HEK293 (cell line): ENCODE measurements around the gene METTL25.

Source experiments
- HOXD13 ChIP-seq: sonication (generic); formaldehyde crosslinking; IDR thresholded peaks from 2 replicates; pipeline ENCODE4 v1.8.0; 2022; ENCODE audit warnings: missing genetic modification reagents, borderline replicate concordance
- INSM2 ChIP-seq: fragments of 450-650 bp; formaldehyde crosslinking; IDR thresholded peaks from 2 replicates; pipeline ENCODE4 v1.5.1; 2016; ENCODE audit warnings: missing biosample characterization, missing genetic modification characterization
- KLF8 ChIP-seq: fragments of 450-650 bp; formaldehyde crosslinking; IDR thresholded peaks from 2 replicates; pipeline ENCODE4 v1.5.1; 2016; ENCODE audit warnings: missing biosample characterization, missing genetic modification characterization
- TRIM28 ChIP-seq: IDR thresholded peaks from 2 replicates; pipeline ENCODE4 v1.6.1; 2011; ENCODE audit warnings: low read length, control low read depth, borderline replicate concordance
- WT1 ChIP-seq: fragments of 450-650 bp; formaldehyde crosslinking; IDR thresholded peaks from 2 replicates; pipeline ENCODE4 v1.5.1; 2016; ENCODE audit warnings: missing biosample characterization, missing genetic modification characterization
- ZNF2 ChIP-seq: fragments of 450-650 bp; formaldehyde crosslinking; IDR thresholded peaks from 2 replicates; pipeline ENCODE4 v1.5.1; 2016; ENCODE audit warnings: missing biosample characterization, missing genetic modification characterization
- ZNF23 ChIP-seq: fragments of 450-650 bp; formaldehyde crosslinking; IDR thresholded peaks from 2 replicates; pipeline ENCODE4 v1.5.1; 2016; ENCODE audit warnings: missing biosample characterization, missing genetic modification characterization, borderline replicate concordance
- ZNF274 ChIP-seq, 2 experiments: fragments of 200-500 bp in 1 of 2; fragments of 450-650 bp in 1 of 2; sonication (Bioruptor generic) in 1 of 2; formaldehyde crosslinking in 1 of 2; IDR thresholded peaks; 2 replicates each; pipeline versions ENCODE4 v1.5.1 to v1.6.1; 2014 to 2016; ENCODE audit warnings: borderline replicate concordance in 1 of 2, inconsistent platforms in 1 of 2, low read length in 1 of 2, missing biosample characterization in 1 of 2, missing genetic modification characterization in 1 of 2
- ZNF423 ChIP-seq: fragments of 450-650 bp; formaldehyde crosslinking; IDR thresholded peaks from 2 replicates; pipeline ENCODE4 v1.5.1; 2016; ENCODE audit warnings: missing biosample characterization, missing genetic modification characterization
- ZNF529 ChIP-seq: fragments of 450-650 bp; formaldehyde crosslinking; IDR thresholded peaks from 2 replicates; pipeline ENCODE4 v1.5.1; 2017; ENCODE audit warnings: missing genetic modification characterization, missing biosample characterization; ENCODE audit not compliant: insufficient replicate concordance
- ZNF561 ChIP-seq: fragments of 450-650 bp; IDR thresholded peaks from 2 replicates; pipeline ENCODE4 v1.5.1; 2018; ENCODE audit warnings: missing biosample characterization, missing genetic modification characterization, borderline replicate concordance
- ZNF585B ChIP-seq: fragments of 450-650 bp; formaldehyde crosslinking; IDR thresholded peaks from 2 replicates; pipeline ENCODE4 v1.5.1; 2016; ENCODE audit warnings: missing biosample characterization, missing genetic modification characterization
- ZNF621 ChIP-seq: fragments of 450-650 bp; formaldehyde crosslinking; IDR thresholded peaks from 2 replicates; pipeline ENCODE4 v1.5.1; 2017; ENCODE audit warnings: missing biosample characterization, missing genetic modification characterization
- ZNF658 ChIP-seq: fragments of 450-650 bp; formaldehyde crosslinking; IDR thresholded peaks from 2 replicates; pipeline ENCODE4; 2016; ENCODE audit warnings: missing biosample characterization, missing genetic modification characterization
- ZNF660 ChIP-seq: fragments of 450-650 bp; IDR thresholded peaks from 2 replicates; pipeline ENCODE4 v1.5.1; 2018; ENCODE audit warnings: missing biosample characterization, mild to moderate bottlenecking, missing genetic modification characterization
- ZNF707 ChIP-seq: fragments of 450-650 bp; formaldehyde crosslinking; IDR thresholded peaks from 2 replicates; pipeline ENCODE4 v1.5.1; 2016; ENCODE audit warnings: missing biosample characterization, missing genetic modification characterization
- ZSCAN5A ChIP-seq: fragments of 450-650 bp; formaldehyde crosslinking; IDR thresholded peaks from 2 replicates; pipeline ENCODE4 v1.5.1; 2016; ENCODE audit warnings: missing biosample characterization, missing genetic modification characterization
- TF ChIP-seq, protein P1 (sequence below): fragments of 450-650 bp; formaldehyde crosslinking; IDR thresholded peaks from 2 replicates; pipeline ENCODE4 v1.5.1; 2016; ENCODE audit warnings: missing biosample characterization, missing genetic modification characterization, borderline replicate concordance
- TF ChIP-seq, protein P2 (sequence below): fragments of 450-650 bp; formaldehyde crosslinking; IDR thresholded peaks from 2 replicates; pipeline ENCODE4 v1.5.1; 2016; ENCODE audit warnings: missing biosample characterization, missing genetic modification characterization
- TF ChIP-seq, protein P3 (sequence below): fragments of 450-650 bp; formaldehyde crosslinking; IDR thresholded peaks from 2 replicates; pipeline ENCODE4 v1.5.1; 2017; ENCODE audit warnings: missing biosample characterization, missing genetic modification characterization
- TF ChIP-seq, protein P4 (sequence below): fragments of 450-650 bp; formaldehyde crosslinking; IDR thresholded peaks from 2 replicates; pipeline ENCODE4; 2016; ENCODE audit warnings: missing biosample characterization, missing genetic modification characterization
- TF ChIP-seq, protein P5 (sequence below): fragments of 450-650 bp; formaldehyde crosslinking; IDR thresholded peaks from 2 replicates; pipeline ENCODE4 v1.5.1; 2017; ENCODE audit warnings: missing biosample characterization, missing genetic modification characterization
- TF ChIP-seq, protein P6 (sequence below): fragments of 450-650 bp; formaldehyde crosslinking; IDR thresholded peaks from 2 replicates; pipeline ENCODE4 v1.5.1; 2017; ENCODE audit warnings: missing biosample characterization, missing genetic modification characterization

Gene METTL25

DNA sequence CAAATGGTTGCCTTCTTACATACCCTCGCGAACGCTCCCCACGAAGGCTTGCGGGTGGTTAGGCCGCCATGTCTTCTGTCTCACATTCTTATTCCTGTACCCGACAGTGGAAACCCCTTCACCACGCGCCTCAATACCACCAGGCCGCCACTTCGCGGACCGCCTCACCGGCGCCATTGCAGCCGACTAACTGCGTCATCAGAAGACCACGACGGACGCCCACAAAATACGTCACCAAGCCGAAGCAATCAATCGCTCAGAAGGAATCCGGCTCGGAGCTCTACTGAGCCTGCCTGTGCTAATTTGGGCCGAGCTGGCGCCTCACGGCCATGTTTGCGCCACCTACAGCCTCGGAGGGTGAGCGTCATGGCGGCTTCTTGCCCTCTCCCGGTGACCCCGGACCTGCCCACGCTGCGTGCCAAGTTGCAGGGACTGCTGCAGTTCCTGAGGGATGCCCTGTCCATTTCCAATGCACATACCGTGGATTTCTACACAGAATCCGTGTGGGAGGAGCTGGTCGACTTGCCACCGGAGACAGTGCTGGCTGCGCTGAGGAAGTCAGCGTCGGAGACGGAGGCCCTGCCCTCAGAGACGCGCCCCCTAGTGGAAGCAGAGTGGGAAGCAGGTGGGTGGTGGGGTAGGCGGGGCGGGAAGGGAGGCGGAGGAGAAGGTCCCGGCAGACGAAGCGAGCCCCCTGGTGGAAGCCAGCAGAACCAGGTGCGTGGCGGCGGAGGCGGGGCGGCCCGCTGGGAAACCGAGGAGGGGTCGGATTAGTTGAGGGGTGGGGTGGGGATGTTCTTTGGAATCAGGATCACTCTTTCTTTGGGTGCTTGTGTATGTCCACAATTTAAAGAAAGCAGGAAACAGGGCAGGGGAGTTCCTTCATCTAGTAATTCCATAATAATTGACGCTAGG lies at the start of gene METTL25, which contains the start of gene CCDC59 (continued):
- TF ChIP-seq, protein P1, sequence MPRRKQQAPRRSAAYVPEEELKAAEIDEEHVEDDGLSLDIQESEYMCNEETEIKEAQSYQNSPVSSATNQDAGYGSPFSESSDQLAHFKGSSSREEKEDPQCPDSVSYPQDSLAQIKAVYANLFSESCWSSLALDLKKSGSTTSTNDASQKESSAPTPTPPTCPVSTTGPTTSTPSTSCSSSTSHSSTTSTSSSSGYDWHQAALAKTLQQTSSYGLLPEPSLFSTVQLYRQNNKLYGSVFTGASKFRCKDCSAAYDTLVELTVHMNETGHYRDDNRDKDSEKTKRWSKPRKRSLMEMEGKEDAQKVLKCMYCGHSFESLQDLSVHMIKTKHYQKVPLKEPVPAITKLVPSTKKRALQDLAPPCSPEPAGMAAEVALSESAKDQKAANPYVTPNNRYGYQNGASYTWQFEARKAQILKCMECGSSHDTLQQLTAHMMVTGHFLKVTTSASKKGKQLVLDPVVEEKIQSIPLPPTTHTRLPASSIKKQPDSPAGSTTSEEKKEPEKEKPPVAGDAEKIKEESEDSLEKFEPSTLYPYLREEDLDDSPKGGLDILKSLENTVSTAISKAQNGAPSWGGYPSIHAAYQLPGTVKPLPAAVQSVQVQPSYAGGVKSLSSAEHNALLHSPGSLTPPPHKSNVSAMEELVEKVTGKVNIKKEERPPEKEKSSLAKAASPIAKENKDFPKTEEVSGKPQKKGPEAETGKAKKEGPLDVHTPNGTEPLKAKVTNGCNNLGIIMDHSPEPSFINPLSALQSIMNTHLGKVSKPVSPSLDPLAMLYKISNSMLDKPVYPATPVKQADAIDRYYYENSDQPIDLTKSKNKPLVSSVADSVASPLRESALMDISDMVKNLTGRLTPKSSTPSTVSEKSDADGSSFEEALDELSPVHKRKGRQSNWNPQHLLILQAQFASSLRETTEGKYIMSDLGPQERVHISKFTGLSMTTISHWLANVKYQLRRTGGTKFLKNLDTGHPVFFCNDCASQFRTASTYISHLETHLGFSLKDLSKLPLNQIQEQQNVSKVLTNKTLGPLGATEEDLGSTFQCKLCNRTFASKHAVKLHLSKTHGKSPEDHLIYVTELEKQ (tag by site-specific recombination): peak; percentile 37; the same call in 1 of the 2 replicates
- TF ChIP-seq, protein P2, sequence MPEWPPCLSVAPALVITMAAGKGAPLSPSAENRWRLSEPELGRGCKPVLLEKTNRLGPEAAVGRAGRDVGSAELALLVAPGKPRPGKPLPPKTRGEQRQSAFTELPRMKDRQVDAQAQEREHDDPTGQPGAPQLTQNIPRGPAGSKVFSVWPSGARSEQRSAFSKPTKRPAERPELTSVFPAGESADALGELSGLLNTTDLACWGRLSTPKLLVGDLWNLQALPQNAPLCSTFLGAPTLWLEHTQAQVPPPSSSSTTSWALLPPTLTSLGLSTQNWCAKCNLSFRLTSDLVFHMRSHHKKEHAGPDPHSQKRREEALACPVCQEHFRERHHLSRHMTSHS (tag by site-specific recombination): no peak
- no peak for TF ChIP-seq ZNF658 (tag by site-specific recombination)
- TF ChIP-seq, protein P3, sequence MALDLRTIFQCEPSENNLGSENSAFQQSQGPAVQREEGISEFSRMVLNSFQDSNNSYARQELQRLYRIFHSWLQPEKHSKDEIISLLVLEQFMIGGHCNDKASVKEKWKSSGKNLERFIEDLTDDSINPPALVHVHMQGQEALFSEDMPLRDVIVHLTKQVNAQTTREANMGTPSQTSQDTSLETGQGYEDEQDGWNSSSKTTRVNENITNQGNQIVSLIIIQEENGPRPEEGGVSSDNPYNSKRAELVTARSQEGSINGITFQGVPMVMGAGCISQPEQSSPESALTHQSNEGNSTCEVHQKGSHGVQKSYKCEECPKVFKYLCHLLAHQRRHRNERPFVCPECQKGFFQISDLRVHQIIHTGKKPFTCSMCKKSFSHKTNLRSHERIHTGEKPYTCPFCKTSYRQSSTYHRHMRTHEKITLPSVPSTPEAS (tag by site-specific recombination): peak; percentile 52
- peak; percentile 87 for TF ChIP-seq KLF8 (tag by site-specific recombination)
- no peak; the same call in 1 of the 2 replicates for TF ChIP-seq WT1 (tag by site-specific recombination)
- no peak for TF ChIP-seq HOXD13 (CRISPR knock-in tag)
- no peak for TF ChIP-seq ZNF621 (tag by site-specific recombination)
- peak; percentile 94 for TF ChIP-seq INSM2 (tag by site-specific recombination)
- peak; percentile 97 for TF ChIP-seq ZNF561
- no peak for TF ChIP-seq ZNF585B
- TF ChIP-seq ZNF23: no peak
- TF ChIP-seq ZSCAN5A (tag by site-specific recombination): peak; percentile 78; the same call in 1 of the 2 replicates
- TF ChIP-seq, protein P4, sequence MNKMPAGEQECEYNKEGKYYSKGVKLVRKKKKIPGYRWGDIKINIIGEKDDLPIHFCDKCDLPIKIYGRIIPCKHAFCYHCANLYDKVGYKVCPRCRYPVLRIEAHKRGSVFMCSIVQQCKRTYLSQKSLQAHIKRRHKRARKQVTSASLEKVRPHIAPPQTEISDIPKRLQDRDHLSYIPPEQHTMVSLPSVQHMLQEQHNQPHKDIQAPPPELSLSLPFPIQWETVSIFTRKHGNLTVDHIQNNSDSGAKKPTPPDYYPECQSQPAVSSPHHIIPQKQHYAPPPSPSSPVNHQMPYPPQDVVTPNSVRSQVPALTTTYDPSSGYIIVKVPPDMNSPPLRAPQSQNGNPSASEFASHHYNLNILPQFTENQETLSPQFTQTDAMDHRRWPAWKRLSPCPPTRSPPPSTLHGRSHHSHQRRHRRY: no peak
- TF ChIP-seq ZNF660 (tag by site-specific recombination): peak; percentile 92
- no peak for TF ChIP-seq ZNF274 (IDR thresholded peaks at IDR 0.05; ENCODE audit: low read length)
- TF ChIP-seq ZNF274 (tag by site-specific recombination; IDR thresholded peaks at IDR 0.05; ENCODE audit: borderline replicate concordance): no peak
- TF ChIP-seq, protein P5, sequence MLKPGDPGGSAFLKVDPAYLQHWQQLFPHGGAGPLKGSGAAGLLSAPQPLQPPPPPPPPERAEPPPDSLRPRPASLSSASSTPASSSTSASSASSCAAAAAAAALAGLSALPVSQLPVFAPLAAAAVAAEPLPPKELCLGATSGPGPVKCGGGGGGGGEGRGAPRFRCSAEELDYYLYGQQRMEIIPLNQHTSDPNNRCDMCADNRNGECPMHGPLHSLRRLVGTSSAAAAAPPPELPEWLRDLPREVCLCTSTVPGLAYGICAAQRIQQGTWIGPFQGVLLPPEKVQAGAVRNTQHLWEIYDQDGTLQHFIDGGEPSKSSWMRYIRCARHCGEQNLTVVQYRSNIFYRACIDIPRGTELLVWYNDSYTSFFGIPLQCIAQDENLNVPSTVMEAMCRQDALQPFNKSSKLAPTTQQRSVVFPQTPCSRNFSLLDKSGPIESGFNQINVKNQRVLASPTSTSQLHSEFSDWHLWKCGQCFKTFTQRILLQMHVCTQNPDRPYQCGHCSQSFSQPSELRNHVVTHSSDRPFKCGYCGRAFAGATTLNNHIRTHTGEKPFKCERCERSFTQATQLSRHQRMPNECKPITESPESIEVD (tag by site-specific recombination): no peak
- peak; percentile 99 for TF ChIP-seq ZNF2
- no peak for TF ChIP-seq ZNF707 (tag by site-specific recombination)
- TF ChIP-seq ZNF423 (tag by site-specific recombination): no peak
- no peak for TF ChIP-seq ZNF529 (tag by site-specific recombination)
- peak; percentile 67 for TF ChIP-seq TRIM28
- TF ChIP-seq, protein P6, sequence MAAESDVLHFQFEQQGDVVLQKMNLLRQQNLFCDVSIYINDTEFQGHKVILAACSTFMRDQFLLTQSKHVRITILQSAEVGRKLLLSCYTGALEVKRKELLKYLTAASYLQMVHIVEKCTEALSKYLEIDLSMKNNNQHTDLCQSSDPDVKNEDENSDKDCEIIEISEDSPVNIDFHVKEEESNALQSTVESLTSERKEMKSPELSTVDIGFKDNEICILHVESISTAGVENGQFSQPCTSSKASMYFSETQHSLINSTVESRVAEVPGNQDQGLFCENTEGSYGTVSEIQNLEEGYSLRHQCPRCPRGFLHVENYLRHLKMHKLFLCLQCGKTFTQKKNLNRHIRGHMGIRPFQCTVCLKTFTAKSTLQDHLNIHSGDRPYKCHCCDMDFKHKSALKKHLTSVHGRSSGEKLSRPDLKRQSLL: no peak
